ENCODE data around the gene TRIOBP.

TRIOBP gene

DNA sequence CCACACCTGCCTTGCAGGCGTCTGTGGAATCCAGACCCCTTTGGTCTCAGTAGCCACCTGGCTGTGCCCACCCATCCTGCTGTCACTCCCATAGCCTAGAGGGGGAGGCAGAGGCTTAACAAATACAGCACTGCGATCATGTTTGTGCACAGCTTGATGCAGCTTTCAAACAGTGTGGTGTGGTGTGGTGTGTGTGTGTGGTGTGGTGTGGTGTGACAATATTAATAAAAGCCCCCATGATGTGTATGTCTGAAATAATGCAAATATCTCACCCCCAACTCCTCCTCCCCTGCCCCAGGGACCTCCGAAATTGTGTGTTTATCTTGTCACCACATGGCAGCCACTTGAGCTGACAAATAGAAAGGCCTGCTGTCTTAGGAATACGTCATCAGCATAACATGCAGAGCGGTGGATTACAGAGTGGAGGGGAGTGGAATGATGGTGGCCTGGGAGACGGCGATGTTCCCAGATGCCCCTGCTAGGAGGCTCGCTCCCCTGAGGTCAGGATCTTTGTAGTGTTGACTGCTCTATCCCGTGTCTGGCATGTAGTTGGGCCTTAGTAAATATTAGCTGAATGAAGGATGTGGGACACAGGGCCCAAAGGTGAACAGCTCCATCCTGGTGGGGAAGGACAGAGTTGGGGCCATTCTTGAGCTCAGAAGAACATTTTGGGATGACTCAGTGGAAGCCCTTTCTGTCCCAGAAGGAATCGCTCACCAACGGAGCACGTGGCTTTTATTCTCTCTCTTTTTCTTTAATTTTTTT lies 35.5 kb upstream of the TRIOBP start (continued):
- TF ChIP-seq, protein P1, sequence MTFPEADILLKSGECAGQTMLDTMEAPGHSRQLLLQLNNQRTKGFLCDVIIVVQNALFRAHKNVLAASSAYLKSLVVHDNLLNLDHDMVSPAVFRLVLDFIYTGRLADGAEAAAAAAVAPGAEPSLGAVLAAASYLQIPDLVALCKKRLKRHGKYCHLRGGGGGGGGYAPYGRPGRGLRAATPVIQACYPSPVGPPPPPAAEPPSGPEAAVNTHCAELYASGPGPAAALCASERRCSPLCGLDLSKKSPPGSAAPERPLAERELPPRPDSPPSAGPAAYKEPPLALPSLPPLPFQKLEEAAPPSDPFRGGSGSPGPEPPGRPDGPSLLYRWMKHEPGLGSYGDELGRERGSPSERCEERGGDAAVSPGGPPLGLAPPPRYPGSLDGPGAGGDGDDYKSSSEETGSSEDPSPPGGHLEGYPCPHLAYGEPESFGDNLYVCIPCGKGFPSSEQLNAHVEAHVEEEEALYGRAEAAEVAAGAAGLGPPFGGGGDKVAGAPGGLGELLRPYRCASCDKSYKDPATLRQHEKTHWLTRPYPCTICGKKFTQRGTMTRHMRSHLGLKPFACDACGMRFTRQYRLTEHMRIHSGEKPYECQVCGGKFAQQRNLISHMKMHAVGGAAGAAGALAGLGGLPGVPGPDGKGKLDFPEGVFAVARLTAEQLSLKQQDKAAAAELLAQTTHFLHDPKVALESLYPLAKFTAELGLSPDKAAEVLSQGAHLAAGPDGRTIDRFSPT (tag by site-specific recombination; IDR thresholded peaks at IDR 0.05), result peak; percentile 83; the same call in 1 of the 2 replicates
- TF ChIP-seq, protein P2, sequence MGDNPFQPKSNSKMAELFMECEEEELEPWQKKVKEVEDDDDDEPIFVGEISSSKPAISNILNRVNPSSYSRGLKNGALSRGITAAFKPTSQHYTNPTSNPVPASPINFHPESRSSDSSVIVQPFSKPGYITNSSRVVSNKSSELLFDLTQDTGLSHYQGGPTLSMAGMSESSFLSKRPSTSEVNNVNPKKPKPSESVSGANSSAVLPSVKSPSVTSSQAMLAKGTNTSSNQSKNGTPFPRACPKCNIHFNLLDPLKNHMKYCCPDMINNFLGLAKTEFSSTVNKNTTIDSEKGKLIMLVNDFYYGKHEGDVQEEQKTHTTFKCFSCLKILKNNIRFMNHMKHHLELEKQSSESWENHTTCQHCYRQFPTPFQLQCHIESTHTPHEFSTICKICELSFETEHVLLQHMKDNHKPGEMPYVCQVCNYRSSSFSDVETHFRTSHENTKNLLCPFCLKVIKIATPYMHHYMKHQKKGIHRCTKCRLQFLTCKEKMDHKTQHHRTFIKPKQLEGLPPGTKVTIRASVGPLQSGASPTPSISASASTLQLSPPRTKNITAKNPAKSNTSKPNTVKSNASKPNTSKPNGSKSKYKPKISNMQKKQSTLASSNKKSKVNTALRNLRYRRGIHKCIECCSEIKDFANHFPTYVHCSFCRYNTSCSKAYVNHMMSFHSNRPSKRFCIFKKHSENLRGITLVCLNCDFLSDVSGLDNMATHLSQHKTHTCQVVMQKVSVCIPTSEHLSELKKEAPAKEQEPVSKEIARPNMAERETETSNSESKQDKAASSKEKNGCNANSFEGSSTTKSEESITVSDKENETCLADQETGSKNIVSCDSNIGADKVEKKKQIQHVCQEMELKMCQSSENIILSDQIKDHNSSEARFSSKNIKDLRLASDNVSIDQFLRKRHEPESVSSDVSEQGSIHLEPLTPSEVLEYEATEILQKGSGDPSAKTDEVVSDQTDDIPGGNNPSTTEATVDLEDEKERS (tag by site-specific recombination; IDR thresholded peaks at IDR 0.05), result no peak
- TF ChIP-seq ZBTB17 (tag by site-specific recombination; IDR thresholded peaks at IDR 0.05), result peak; percentile 98
- no peak; the same call in 1 of the 2 replicates for TF ChIP-seq GLI2 (tag by site-specific recombination; IDR thresholded peaks at IDR 0.05; ENCODE audit: borderline replicate concordance, low read depth)
- TF ChIP-seq, protein P3, sequence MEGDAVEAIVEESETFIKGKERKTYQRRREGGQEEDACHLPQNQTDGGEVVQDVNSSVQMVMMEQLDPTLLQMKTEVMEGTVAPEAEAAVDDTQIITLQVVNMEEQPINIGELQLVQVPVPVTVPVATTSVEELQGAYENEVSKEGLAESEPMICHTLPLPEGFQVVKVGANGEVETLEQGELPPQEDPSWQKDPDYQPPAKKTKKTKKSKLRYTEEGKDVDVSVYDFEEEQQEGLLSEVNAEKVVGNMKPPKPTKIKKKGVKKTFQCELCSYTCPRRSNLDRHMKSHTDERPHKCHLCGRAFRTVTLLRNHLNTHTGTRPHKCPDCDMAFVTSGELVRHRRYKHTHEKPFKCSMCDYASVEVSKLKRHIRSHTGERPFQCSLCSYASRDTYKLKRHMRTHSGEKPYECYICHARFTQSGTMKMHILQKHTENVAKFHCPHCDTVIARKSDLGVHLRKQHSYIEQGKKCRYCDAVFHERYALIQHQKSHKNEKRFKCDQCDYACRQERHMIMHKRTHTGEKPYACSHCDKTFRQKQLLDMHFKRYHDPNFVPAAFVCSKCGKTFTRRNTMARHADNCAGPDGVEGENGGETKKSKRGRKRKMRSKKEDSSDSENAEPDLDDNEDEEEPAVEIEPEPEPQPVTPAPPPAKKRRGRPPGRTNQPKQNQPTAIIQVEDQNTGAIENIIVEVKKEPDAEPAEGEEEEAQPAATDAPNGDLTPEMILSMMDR (tag by site-specific recombination; IDR thresholded peaks at IDR 0.05), result peak; percentile 55
- TF ChIP-seq, protein P4, sequence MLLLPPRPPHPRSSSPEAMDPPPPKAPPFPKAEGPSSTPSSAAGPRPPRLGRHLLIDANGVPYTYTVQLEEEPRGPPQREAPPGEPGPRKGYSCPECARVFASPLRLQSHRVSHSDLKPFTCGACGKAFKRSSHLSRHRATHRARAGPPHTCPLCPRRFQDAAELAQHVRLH (tag by site-specific recombination; IDR thresholded peaks at IDR 0.05), result no peak
- no peak for TF ChIP-seq BCL11B (tag by site-specific recombination; IDR thresholded peaks at IDR 0.05; ENCODE audit: low read depth)
- peak; percentile 58; the same call in 1 of the 2 replicates for TF ChIP-seq ZNF2 (tag by site-specific recombination; IDR thresholded peaks at IDR 0.05)
- peak; percentile 57; the same call in 1 of the 2 replicates for TF ChIP-seq OSR2 (tag by site-specific recombination; IDR thresholded peaks at IDR 0.05)
- TF ChIP-seq KLF10 (tag by site-specific recombination; IDR thresholded peaks at IDR 0.05), result peak; percentile 86
- TF ChIP-seq, protein P5, sequence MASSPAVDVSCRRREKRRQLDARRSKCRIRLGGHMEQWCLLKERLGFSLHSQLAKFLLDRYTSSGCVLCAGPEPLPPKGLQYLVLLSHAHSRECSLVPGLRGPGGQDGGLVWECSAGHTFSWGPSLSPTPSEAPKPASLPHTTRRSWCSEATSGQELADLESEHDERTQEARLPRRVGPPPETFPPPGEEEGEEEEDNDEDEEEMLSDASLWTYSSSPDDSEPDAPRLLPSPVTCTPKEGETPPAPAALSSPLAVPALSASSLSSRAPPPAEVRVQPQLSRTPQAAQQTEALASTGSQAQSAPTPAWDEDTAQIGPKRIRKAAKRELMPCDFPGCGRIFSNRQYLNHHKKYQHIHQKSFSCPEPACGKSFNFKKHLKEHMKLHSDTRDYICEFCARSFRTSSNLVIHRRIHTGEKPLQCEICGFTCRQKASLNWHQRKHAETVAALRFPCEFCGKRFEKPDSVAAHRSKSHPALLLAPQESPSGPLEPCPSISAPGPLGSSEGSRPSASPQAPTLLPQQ (tag by site-specific recombination; IDR thresholded peaks at IDR 0.05), result peak; percentile 64; the same call in 1 of the 2 replicates
- TF ChIP-seq ZNF561 (tag by site-specific recombination; IDR thresholded peaks at IDR 0.05; ENCODE audit: borderline replicate concordance), result peak; percentile 77
- TF ChIP-seq ZBTB8A (tag by site-specific recombination; IDR thresholded peaks at IDR 0.05), result 0 out of 2 replicates have a peak, but pooled peaks have one; percentile 4
- peak; percentile 41; the same call in 1 of the 2 replicates for TF ChIP-seq KLF16 (tag by site-specific recombination; IDR thresholded peaks at IDR 0.05)
- peak; percentile 25; the same call in 1 of the 2 replicates for TF ChIP-seq ZNF654 (tag by site-specific recombination; IDR thresholded peaks at IDR 0.05; ENCODE audit: low read depth)
- peak; percentile 54; the same call in 1 of the 2 replicates for TF ChIP-seq ZNF596 (tag by site-specific recombination; IDR thresholded peaks at IDR 0.05)
- TF ChIP-seq ZNF311 (tag by site-specific recombination; IDR thresholded peaks at IDR 0.05; ENCODE audit: borderline replicate concordance), result no peak
- peak; percentile 88 for TF ChIP-seq IKZF3 (tag by site-specific recombination; IDR thresholded peaks at IDR 0.05)
- TF ChIP-seq, protein P6, sequence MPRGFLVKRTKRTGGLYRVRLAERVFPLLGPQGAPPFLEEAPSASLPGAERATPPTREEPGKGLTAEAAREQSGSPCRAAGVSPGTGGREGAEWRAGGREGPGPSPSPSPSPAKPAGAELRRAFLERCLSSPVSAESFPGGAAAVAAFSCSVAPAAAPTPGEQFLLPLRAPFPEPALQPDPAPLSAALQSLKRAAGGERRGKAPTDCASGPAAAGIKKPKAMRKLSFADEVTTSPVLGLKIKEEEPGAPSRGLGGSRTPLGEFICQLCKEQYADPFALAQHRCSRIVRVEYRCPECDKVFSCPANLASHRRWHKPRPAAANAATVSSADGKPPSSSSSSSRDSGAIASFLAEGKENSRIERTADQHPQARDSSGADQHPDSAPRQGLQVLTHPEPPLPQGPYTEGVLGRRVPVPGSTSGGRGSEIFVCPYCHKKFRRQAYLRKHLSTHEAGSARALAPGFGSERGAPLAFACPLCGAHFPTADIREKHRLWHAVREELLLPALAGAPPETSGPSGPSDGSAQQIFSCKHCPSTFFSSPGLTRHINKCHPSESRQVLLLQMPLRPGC (tag by site-specific recombination; IDR thresholded peaks at IDR 0.05), result 0 out of 2 replicates have a peak, but pooled peaks have one; percentile 69
- TF ChIP-seq ZNF76 (tag by site-specific recombination; IDR thresholded peaks at IDR 0.05; ENCODE audit: borderline replicate concordance, low read depth), result peak; percentile 69; the same call in 1 of the 2 replicates
- no peak for TF ChIP-seq RBAK (tag by site-specific recombination; IDR thresholded peaks at IDR 0.05)
- TF ChIP-seq, protein P7, sequence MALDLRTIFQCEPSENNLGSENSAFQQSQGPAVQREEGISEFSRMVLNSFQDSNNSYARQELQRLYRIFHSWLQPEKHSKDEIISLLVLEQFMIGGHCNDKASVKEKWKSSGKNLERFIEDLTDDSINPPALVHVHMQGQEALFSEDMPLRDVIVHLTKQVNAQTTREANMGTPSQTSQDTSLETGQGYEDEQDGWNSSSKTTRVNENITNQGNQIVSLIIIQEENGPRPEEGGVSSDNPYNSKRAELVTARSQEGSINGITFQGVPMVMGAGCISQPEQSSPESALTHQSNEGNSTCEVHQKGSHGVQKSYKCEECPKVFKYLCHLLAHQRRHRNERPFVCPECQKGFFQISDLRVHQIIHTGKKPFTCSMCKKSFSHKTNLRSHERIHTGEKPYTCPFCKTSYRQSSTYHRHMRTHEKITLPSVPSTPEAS (tag by site-specific recombination; IDR thresholded peaks at IDR 0.05), result peak; percentile 40
- TF ChIP-seq ZNF501 (tag by site-specific recombination; IDR thresholded peaks at IDR 0.05), result no peak
- TF ChIP-seq, protein P8, sequence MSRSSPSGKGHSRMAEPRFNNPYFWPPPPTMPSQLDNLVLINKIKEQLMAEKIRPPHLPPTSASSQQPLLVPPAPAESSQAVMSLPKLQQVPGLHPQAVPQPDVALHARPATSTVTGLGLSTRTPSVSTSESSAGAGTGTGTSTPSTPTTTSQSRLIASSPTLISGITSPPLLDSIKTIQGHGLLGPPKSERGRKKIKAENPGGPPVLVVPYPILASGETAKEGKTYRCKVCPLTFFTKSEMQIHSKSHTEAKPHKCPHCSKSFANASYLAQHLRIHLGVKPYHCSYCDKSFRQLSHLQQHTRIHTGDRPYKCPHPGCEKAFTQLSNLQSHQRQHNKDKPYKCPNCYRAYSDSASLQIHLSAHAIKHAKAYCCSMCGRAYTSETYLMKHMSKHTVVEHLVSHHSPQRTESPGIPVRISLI (tag by site-specific recombination; IDR thresholded peaks at IDR 0.05), result peak; percentile 95
- 0 out of 2 replicates have a peak, but pooled peaks have one; percentile 45 for TF ChIP-seq ZSCAN30 (tag by site-specific recombination; IDR thresholded peaks at IDR 0.05)

All from HEK293 (cell line).